Peyer's patch (tissue), 4 donors: ENCODE results near the gene HAUS3.

Source experiments
- POLR2A ChIP-seq, 2 donors: fragments of 450-650 bp; IDR thresholded peaks; one replicate each; pipeline ENCODE4 v1.5.1; 2017; ENCODE audit warnings: antibody characterized with exemption in 2 of 2, mild to moderate bottlenecking in 2 of 2, moderate library complexity in 2 of 2
- TF ChIP-seq, protein P1 (sequence below), 6 experiments: fragments of 450-650 bp in 4 of 6; fragments of 200-600 bp in 2 of 6; sonication (generic) in 1 of 6; IDR thresholded peaks; one replicate each; pipeline ENCODE4 v1.5.1; 2017 to 2019; ENCODE audit warnings: antibody characterized with exemption in 6 of 6, mild to moderate bottlenecking in 3 of 6, moderate library complexity in 1 of 6

DNA sequence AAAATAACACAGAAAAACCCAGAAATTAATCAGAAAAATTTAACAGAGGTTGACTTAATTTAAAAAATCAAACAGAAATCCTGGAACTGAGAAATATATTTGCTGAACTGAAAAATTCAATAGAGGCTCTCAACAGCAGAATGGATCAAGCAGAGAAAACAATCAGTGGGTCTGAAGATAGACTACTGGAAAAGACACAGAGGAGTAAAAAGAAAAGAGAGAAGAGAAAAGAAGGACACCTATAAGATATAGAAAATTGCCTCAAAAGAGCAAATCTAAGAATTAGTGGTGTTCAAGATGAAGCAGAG lies 55.1 kb downstream of the HAUS3 start:
- TF ChIP-seq, protein P1, sequence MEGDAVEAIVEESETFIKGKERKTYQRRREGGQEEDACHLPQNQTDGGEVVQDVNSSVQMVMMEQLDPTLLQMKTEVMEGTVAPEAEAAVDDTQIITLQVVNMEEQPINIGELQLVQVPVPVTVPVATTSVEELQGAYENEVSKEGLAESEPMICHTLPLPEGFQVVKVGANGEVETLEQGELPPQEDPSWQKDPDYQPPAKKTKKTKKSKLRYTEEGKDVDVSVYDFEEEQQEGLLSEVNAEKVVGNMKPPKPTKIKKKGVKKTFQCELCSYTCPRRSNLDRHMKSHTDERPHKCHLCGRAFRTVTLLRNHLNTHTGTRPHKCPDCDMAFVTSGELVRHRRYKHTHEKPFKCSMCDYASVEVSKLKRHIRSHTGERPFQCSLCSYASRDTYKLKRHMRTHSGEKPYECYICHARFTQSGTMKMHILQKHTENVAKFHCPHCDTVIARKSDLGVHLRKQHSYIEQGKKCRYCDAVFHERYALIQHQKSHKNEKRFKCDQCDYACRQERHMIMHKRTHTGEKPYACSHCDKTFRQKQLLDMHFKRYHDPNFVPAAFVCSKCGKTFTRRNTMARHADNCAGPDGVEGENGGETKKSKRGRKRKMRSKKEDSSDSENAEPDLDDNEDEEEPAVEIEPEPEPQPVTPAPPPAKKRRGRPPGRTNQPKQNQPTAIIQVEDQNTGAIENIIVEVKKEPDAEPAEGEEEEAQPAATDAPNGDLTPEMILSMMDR (IDR thresholded peaks at IDR 0.05) = no peak
- no peak for TF ChIP-seq POLR2A (IDR thresholded peaks at IDR 0.05)
